B cell (primary cell): Measurements from ENCODE around the gene SSC4D. TPM values are rescaled to one million over a fixed set of nuclear protein-coding genes. Genes with fewer than 3 reads are reported as not detected.
A peak's percentile ranks its signal among the peaks of the same experiment; 100 is the strongest.

Experiments
- ATAC-seq: fragments of 200-7000 bp; cut with Tn5 transposase; one replicate; pipeline ENCODE4 v1.10.0; 2021; ENCODE audit warnings: low read depth, mild to moderate bottlenecking, moderate number of reproducible peaks, moderate library complexity
- CTCF ChIA-PET: fragments of 350-600 bp; sonication (Branson Sonifier 250); formaldehyde crosslinking; loops from one replicate; lab custom pipeline; 2021; ENCODE audit warnings: antibody characterized with exemption, inconsistent platforms; lab: Charles Lee
- POLR2A ChIA-PET: fragments of 350-600 bp; sonication (Branson Sonifier 250); formaldehyde crosslinking; loops from one replicate; lab custom pipeline; 2021; ENCODE audit warnings: antibody characterized with exemption; lab: Charles Lee
- DNase-seq: peaks from one replicate; pipeline ENCODE4 v3.0.0; 2013
- H2AFZ ChIP-seq: 2 replicates; pipeline ENCODE4 v1.6.1; 2012; ENCODE audit warnings: mild to moderate bottlenecking, low read depth, low read length; ENCODE audit not compliant: insufficient read depth, poor library complexity, severe bottlenecking
- H3K27ac ChIP-seq, 2 donors: 1 replicate in 1 of 2; 2 replicates in 1 of 2; pipeline ENCODE4 v1.5.1; 2012 to 2013; ENCODE audit warnings: low read length in 2 of 2, mild to moderate bottlenecking in 2 of 2, moderate library complexity in 1 of 2
- H3K27me3 ChIP-seq, 4 experiments: fragments of 200-600 bp in 1 of 4; sonication (generic) in 1 of 4; replicated peaks in 1 of 4; 1 replicate in 2 of 4; 2 replicates in 2 of 4; pipeline versions ENCODE4 v1.6.1 to v1.7.0; 2013 to 2016; ENCODE audit warnings: low read length in 3 of 4, mild to moderate bottlenecking in 2 of 4, mixed read lengths in 1 of 4, moderate library complexity in 1 of 4; ENCODE audit not compliant: insufficient read depth in 4 of 4, control insufficient read depth in 3 of 4; ENCODE audit errors: control extremely low read depth in 1 of 4
- H3K36me3 ChIP-seq, 2 experiments: replicated peaks in 1 of 2; 1 replicate in 1 of 2; 2 replicates in 1 of 2; pipeline versions ENCODE4 v1.6.1 to v1.7.1; 2013; ENCODE audit warnings: low read length in 1 of 2; ENCODE audit not compliant: insufficient read depth in 2 of 2, control insufficient read depth in 1 of 2; ENCODE audit errors: control extremely low read depth in 1 of 2, extremely low read depth in 1 of 2
- H3K4me1 ChIP-seq, 2 donors: fragments of 200-600 bp in 1 of 2; sonication (generic) in 1 of 2; 1 replicate in 1 of 2; 2 replicates in 1 of 2; pipeline versions ENCODE4 v1.5.1 to v1.6.1; 2013 to 2017; ENCODE audit warnings: low read length in 2 of 2; ENCODE audit not compliant: control insufficient read depth in 2 of 2, insufficient read depth in 2 of 2
- H3K4me2 ChIP-seq: replicated peaks from 2 replicates; pipeline ENCODE3; 2012; ENCODE audit warnings: mild to moderate bottlenecking, low read depth, low read length; ENCODE audit not compliant: poor library complexity, severe bottlenecking
- H3K4me3 ChIP-seq, 5 experiments: fragments of 200-600 bp in 1 of 5; sonication (generic) in 1 of 5; 1 replicate in 3 of 5; 2 replicates in 2 of 5; pipeline versions ENCODE4 v1.5.1 to v1.7.0; 2011 to 2016; ENCODE audit warnings: low read length in 4 of 5, mild to moderate bottlenecking in 4 of 5, low read depth in 2 of 5, control low read depth in 1 of 5, moderate library complexity in 1 of 5; ENCODE audit not compliant: insufficient read depth in 1 of 5; ENCODE audit errors: control extremely low read depth in 1 of 5, extremely low read depth in 1 of 5
- H3K79me2 ChIP-seq: fragments of 200-600 bp; sonication (generic); one replicate; pipeline ENCODE4 v1.6.0; 2016; ENCODE audit warnings: low read length; ENCODE audit not compliant: control insufficient read depth, insufficient read depth
- H3K9ac ChIP-seq: fragments of 200-600 bp; sonication (generic); 2 replicates; pipeline ENCODE4 v1.6.1; 2017; ENCODE audit warnings: mild to moderate bottlenecking, low read length, moderate library complexity
- H3K9me3 ChIP-seq, 3 donors: one replicate each; pipeline versions ENCODE4 v1.6.1 to v1.7.1; 2013; ENCODE audit warnings: low read length in 2 of 3; ENCODE audit not compliant: control insufficient read depth in 2 of 3, insufficient read depth in 1 of 3; ENCODE audit errors: control extremely low read depth in 1 of 3
- H4K20me1 ChIP-seq: 2 replicates; pipeline ENCODE4 v1.6.0; 2012; ENCODE audit warnings: mild to moderate bottlenecking, low read length; ENCODE audit not compliant: insufficient read depth, control insufficient read depth, poor library complexity, severe bottlenecking
- H3K27ac Mint-ChIP-seq: one replicate; pipeline ENCODE4 v1.8.0; 2021; ENCODE audit warnings: mixed read lengths
- H3K27me3 Mint-ChIP-seq: one replicate; pipeline ENCODE4 v1.8.0; 2021; ENCODE audit warnings: mixed read lengths
- H3K4me1 Mint-ChIP-seq: one replicate; pipeline ENCODE4 v1.8.0; 2021; ENCODE audit warnings: mixed read lengths
- H3K4me3 Mint-ChIP-seq: one replicate; pipeline ENCODE4 v1.8.0; 2021; ENCODE audit warnings: mixed read lengths
- H3K9me3 Mint-ChIP-seq: one replicate; pipeline ENCODE4 v1.8.0; 2022; ENCODE audit warnings: mixed read lengths; ENCODE audit not compliant: insufficient read depth
- EZH2 ChIP-seq: IDR thresholded peaks from 2 replicates; pipeline ENCODE4 v1.6.1; 2012; ENCODE audit warnings: borderline replicate concordance, low read depth, mild to moderate bottlenecking, moderate library complexity, low read length; ENCODE audit not compliant: insufficient read depth, poor library complexity, severe bottlenecking
- WGBS: methylation state at CpG from one replicate; pipeline ENCODE4 v1.1.5; 2013; ENCODE audit warnings: missing lambda C conversion rate; ENCODE audit not compliant: insufficient coverage; 5-methylcytosine and 5-hydroxymethylcytosine counted together
- intact Hi-C: fragments of 100-400 bp; cut with micrococcal nuclease; formaldehyde crosslinking; loops from one replicate; pipeline ENCODE4 v1.10.0; 2022
- polyA plus RNA-seq: library from polyadenylated mRNA; depleted of rRNA; stranded (reverse); fragments of >200 nt; gene quantifications from 2 replicates; pipeline ENCODE4 v1.2.3, GENCODE V29; 2012
- total RNA-seq, 2 donors: library from RNA; stranded (reverse); fragments of 120-200 nt in 1 of 2; gene quantifications; 1 replicate in 1 of 2; 2 replicates in 1 of 2; pipeline versions ENCODE4 v1.2.3 to v1.2.4, GENCODE V29; 2013 to 2022
- TF ChIP-seq, protein P1 (sequence below): fragments of 200-600 bp; IDR thresholded peaks from one replicate; pipeline ENCODE4 v1.8.0; 2022; ENCODE audit warnings: antibody characterized with exemption, mild to moderate bottlenecking

The SSC4D gene
- total and polyA plus RNA-seq, 2 donors (not counting 1 experiment from before 2014, with no cell fraction given): 0.16 TPM; not detected in 1

DNA sequence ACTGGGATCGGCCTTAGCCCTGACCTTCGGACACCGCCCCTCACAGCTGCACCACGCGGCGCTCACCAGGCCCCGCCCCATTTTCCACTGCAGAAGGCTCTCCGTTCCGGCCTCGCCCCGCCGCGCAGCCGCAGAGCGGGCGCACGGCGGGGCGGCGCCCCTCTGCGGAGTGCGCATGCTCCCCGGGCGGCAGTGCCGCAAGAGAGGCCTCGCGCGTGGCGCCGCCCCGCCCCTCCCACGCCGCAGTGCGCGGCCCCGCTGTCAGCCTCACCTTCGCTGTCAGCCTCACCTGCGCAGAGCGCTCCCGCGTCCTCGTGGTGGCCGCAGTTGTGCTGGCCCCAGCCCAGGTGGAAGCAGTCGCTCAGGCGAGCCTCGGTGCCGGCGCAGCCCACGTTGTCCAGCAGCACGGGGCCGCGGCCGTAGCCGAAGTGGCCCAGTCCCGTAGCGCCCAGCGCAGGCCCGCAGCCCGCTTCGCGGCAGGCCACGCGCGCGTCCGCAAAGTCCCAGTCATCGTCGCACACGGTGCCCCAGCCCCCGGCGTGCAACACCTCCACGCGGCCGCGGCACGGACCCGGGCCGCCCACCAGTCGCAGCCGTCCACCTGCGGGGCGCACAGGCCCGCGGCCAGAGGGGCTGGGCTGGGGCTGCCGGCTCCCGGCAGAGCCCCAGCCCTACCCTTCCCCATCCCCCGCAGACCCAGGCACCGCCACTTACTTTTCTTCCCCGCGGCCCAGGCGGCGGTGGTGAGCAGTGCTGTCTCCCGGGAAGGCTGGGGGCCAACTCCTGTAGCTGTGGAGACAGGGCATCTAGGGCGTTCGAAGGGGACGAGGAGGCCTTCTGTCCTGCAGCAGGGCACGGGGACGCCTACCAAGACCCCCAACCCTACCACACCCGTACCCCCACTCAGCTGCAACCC, 16.1 kb downstream of the SSC4D start:
- Mint-ChIP-seq H3K27ac (peak overlapping the region; percentile 98), H3K9me3 (no peaks in the 10 kb centered on the region), H3K4me1 (peaks cover 24% of the 10 kb centered on the region), H3K27me3 (no peaks in the 10 kb centered on the region), H3K4me3 (peak overlapping the region; percentile 91)
- peak overlapping the region; percentile 5 to 80 (median 65) for H3K4me3 ChIP-seq
- intact Hi-C loops: loop anchor here (1.0 to 10.0 kb wide), 3 partner anchors 34 to 479 kb away; partner anchors contain the start of gene POR
- H3K36me3 ChIP-seq: no peaks in the 10 kb centered on the region
- H3K27me3 ChIP-seq: no peaks in the 10 kb centered on the region
- no peaks in the 10 kb centered on the region for H4K20me1 ChIP-seq
- peak; percentile 94 for DNase-seq
- 3% methylated on average over 98 of the region's 99 CpGs for WGBS
- ChIA-PET CTCF (interaction anchor here (1.1 to 1.2 kb wide), 2 partner anchors 34 to 79 kb away, joined by 3 to 4 read pairs; no protein-coding TSS in a partner anchor), POLR2A (interaction anchor here (0.6 to 1.5 kb wide), 3 partner anchors 23 to 38 kb away, joined by 3 to 6 read pairs (median 4); partner anchors contain the start of gene YWHAG)
- no peaks in the 10 kb centered on the region for H3K9me3 ChIP-seq
- peaks cover 18 to 32% of the 10 kb centered on the region in 2 donors for H3K4me1 ChIP-seq
- TF ChIP-seq, protein P1, sequence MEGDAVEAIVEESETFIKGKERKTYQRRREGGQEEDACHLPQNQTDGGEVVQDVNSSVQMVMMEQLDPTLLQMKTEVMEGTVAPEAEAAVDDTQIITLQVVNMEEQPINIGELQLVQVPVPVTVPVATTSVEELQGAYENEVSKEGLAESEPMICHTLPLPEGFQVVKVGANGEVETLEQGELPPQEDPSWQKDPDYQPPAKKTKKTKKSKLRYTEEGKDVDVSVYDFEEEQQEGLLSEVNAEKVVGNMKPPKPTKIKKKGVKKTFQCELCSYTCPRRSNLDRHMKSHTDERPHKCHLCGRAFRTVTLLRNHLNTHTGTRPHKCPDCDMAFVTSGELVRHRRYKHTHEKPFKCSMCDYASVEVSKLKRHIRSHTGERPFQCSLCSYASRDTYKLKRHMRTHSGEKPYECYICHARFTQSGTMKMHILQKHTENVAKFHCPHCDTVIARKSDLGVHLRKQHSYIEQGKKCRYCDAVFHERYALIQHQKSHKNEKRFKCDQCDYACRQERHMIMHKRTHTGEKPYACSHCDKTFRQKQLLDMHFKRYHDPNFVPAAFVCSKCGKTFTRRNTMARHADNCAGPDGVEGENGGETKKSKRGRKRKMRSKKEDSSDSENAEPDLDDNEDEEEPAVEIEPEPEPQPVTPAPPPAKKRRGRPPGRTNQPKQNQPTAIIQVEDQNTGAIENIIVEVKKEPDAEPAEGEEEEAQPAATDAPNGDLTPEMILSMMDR: no peak
- TF ChIP-seq EZH2: no peak
- peak overlapping the region; percentile 90 for H2AFZ ChIP-seq
- peak overlapping the region; percentile 37 to 53 for H3K27ac ChIP-seq
- no peaks in the 10 kb centered on the region for H3K79me2 ChIP-seq
- ATAC-seq: peak; percentile 86
- peak overlapping the region; percentile 67 for H3K9ac ChIP-seq
- H3K4me2 ChIP-seq: peak overlapping the region; percentile 85
